Breast epithelium (tissue), 3 donors: ENCODE data around the gene BEST2.

Experiments used
- CTCF ChIP-seq, 3 donors: fragments of 450-650 bp; IDR thresholded peaks; one replicate each; pipeline ENCODE4 v1.5.1; 2016 to 2017; ENCODE audit warnings: antibody characterized with exemption in 3 of 3, mild to moderate bottlenecking in 3 of 3, moderate library complexity in 3 of 3
- POLR2A ChIP-seq: fragments of 450-650 bp; IDR thresholded peaks from one replicate; pipeline ENCODE4 v1.6.1; 2016; ENCODE audit warnings: antibody characterized with exemption, mild to moderate bottlenecking, moderate library complexity

- TF ChIP-seq CTCF (IDR thresholded peaks at IDR 0.05), result no peak
- TF ChIP-seq POLR2A, result no peak
These were observed 37.1 kb downstream of the BEST2 start for GRCh38 chr19:12788682-12789097.
